HPDE6-E6E7 (cell line): ENCODE results near the gene PEAK1.
A peak's percentile ranks its signal among the peaks of the same experiment; 100 is the strongest.
"Not testable (repeated sequence)": the region's sequence is repeated elsewhere in the genome, so short reads cannot be mapped to it uniquely, and the experiment has no call there.

Experiments
- DNase-seq: peaks from one replicate; pipeline ENCODE4 v3.0.0; 2011; ENCODE audit warnings: missing footprints; ENCODE audit errors: extremely low spot score

Gene PEAK1

GRCh38 chr15:77420610-77421369 lies 886 bp upstream of the PEAK1 start, which contains the start of gene HMG20A:
Gene HMG20A (plus strand): TSS chr15:77420888. CDS start chr15:77458408, 37,520 bp downstream.
- peak; percentile 61 for DNase-seq

GRCh38 chr15:77418966-77419835 lies 703 bp downstream of the PEAK1 start:
- no peak for DNase-seq

- no peak for DNase-seq
Observed at GRCh38 chr15:77418391-77418965, 1.4 kb downstream of the PEAK1 start.

GRCh38 chr15:77417602-77418001 lies 2.3 kb downstream of the PEAK1 start:
- no peak for DNase-seq

GRCh38 chr15:77416954-77417353 lies 3.0 kb downstream of the PEAK1 start:
- no peak for DNase-seq

GRCh38 chr15:77416148-77416455 lies 3.8 kb downstream of the PEAK1 start:
- no peak for DNase-seq

- DNase-seq = no peak
Observed at GRCh38 chr15:77415450-77416147, 4.3 kb downstream of the PEAK1 start.

GRCh38 chr15:77414789-77415442 lies 5.0 kb downstream of the PEAK1 start:
- no peak for DNase-seq

- DNase-seq = no peak
Observed at GRCh38 chr15:77413699-77414349, 6.1 kb downstream of the PEAK1 start.

GRCh38 chr15:77412972-77413698 lies 6.8 kb downstream of the PEAK1 start:
- no peak for DNase-seq

- DNase-seq = no peak
Observed at GRCh38 chr15:77411619-77411976, 8.3 kb downstream of the PEAK1 start.

GRCh38 chr15:77410701-77411618 lies 8.9 kb downstream of the PEAK1 start:
- DNase-seq = no peak

- not testable (repeated sequence) for DNase-seq
Observed at GRCh38 chr15:77410157-77410500, 9.8 kb downstream of the PEAK1 start.

- DNase-seq = no peak
Observed at GRCh38 chr15:77409259-77410156, 10.4 kb downstream of the PEAK1 start.

- DNase-seq = no peak
Observed at GRCh38 chr15:77406846-77407245, 13.1 kb downstream of the PEAK1 start.

- not testable (repeated sequence) for DNase-seq
Observed at GRCh38 chr15:77406173-77406759, 13.6 kb downstream of the PEAK1 start.

- DNase-seq = no peak
Observed at GRCh38 chr15:77402740-77403379, 17.0 kb downstream of the PEAK1 start.
